Uterus (tissue), 2 donors: Measurements from ENCODE around the gene TCIRG1.

ENCODE experiments used
- CTCF ChIP-seq, 4 experiments: fragments of 200-600 bp in 2 of 4; fragments of 450-650 bp in 2 of 4; sonication (generic) in 2 of 4; IDR thresholded peaks; one replicate each; pipeline ENCODE4 v1.5.1; 2016 to 2019; ENCODE audit warnings: antibody characterized with exemption in 4 of 4, mild to moderate bottlenecking in 2 of 4, moderate library complexity in 1 of 4
- POLR2A ChIP-seq, 2 donors: fragments of 450-650 bp; IDR thresholded peaks; one replicate each; pipeline ENCODE4 v1.6.1; 2016; ENCODE audit warnings: antibody characterized with exemption in 2 of 2, mild to moderate bottlenecking in 1 of 2, moderate library complexity in 1 of 2

- TF ChIP-seq CTCF (IDR thresholded peaks at IDR 0.05) (no peak), POLR2A (IDR thresholded peaks at IDR 0.05) (no peak)
These were observed 24.5 kb upstream of the TCIRG1 start for GRCh38 chr11:68014157-68014946.
